ENCODE data around the gene COL28A1.

COL28A1 gene

GRCh38 chr7:7516662-7517061 lies 19.0 kb downstream of the COL28A1 start:
- no peak for TF ChIP-seq CTCF (IDR thresholded peaks at IDR 0.05)

GRCh38 chr7:7516156-7516555 lies 19.5 kb downstream of the COL28A1 start:
- TF ChIP-seq CTCF (IDR thresholded peaks at IDR 0.05), result no peak

- TF ChIP-seq CTCF (IDR thresholded peaks at IDR 0.05), result no peak
Observed at GRCh38 chr7:7512861-7513597, 22.6 kb downstream of the COL28A1 start.

- no peak for TF ChIP-seq CTCF (IDR thresholded peaks at IDR 0.05)
Observed at GRCh38 chr7:7510794-7511193, 24.9 kb downstream of the COL28A1 start.

GRCh38 chr7:7505915-7506314 lies 29.8 kb downstream of the COL28A1 start:
- TF ChIP-seq CTCF (IDR thresholded peaks at IDR 0.05), result no peak

GRCh38 chr7:7504910-7505704 lies 30.6 kb downstream of the COL28A1 start:
- no peak for TF ChIP-seq CTCF (IDR thresholded peaks at IDR 0.05)

GRCh38 chr7:7499892-7500291 lies 35.8 kb downstream of the COL28A1 start:
- TF ChIP-seq CTCF (IDR thresholded peaks at IDR 0.05), result no peak
